ENCODE results near the gene BPGM. TPM values are rescaled to one million over a fixed set of nuclear protein-coding genes. Genes with fewer than 3 reads are reported as not detected.
"Not testable (repeated sequence)": the region's sequence is repeated elsewhere in the genome, so short reads cannot be mapped to it uniquely, and the experiment has no call there.

The BPGM gene
- total RNA-seq, 1 donor from 2014 or later: 15.2 TPM

DNA sequence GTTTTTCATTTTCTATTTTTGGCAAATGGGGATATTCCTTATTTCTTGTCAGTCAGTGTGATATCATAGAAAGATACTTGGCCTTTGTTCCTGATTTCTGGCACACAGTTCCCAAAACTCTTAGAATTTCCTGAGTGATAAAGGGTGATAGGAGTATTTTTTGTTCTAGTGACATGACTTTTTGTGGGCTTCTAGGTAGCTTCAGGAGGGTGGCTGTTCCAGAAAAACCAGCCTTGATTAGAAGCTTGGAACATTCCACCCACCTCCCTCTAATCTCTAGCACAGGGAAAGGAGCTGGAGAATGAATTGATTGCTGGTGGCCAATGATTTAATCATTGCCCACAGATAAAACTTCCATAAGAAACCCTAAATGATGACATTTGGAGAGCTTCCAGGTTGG is 17.2 kb upstream of the BPGM start:
- no peak for DNase-seq
- no peak for ATAC-seq
- intact Hi-C loops (cut with micrococcal nuclease): no loop called here

DNA sequence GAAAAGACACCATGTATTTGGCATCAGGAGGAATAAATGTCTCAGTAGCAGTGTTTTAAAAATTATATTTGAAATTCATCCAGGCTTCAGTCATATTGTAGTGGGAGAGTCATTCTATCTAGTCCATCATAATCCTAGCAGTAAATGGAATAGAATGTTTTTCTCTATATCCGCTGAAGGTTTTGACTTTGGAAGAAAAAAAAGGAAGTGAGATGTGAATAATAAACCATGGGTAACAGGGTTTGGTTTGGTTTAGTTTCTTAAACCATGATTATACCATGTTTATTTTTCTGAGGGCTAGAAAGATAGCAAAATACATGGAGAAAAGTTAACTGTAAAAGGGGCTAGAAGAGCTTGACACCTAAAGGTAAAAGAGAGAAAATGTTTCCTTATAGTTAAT is 16.4 kb upstream of the BPGM start:
- no peak for DNase-seq
- intact Hi-C loops (cut with micrococcal nuclease): no loop called here
- no peak for ATAC-seq

DNA sequence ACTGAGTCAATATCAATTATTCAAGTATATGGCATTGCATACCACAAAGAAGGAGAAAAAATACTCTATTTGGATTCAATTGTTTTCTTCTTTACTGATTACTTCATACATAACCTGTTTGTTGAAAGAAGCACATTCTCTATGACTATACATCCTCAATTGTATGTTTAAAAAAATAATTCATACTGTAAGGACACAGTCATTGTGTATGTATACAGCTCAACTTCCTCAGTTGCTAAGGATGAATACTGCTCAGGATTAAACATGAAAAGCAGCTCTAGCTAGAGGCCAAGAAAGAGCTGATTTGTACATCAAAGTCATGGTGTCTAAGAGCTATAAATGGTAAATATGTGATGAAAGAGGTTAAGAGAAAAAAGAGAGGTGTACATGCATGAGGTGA is 15.8 kb upstream of the BPGM start:
- DNase-seq (no peak), ATAC-seq (no peak)
- intact Hi-C loops (cut with micrococcal nuclease): no loop called here

DNA sequence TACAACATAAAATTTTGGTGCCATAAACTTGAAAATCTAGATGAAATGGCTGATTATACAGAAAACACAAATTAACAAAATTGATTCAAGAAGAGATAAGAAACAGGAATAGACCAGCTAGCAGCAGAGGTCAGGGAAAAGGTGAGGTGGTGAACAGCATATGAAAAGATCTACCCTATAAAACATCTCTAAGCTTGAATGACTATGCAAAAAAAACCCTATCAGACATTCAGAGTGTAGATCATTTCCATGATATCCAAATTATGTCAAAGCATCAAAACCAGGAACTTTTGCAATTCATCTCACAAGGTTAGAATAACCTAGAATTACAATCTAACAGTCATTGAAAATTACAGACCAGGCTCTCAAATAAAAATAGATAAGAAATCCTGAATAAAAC is 14.6 kb upstream of the BPGM start:
- ATAC-seq: no peak
- DNase-seq: no peak
- intact Hi-C loops (cut with micrococcal nuclease): no loop called here

DNA sequence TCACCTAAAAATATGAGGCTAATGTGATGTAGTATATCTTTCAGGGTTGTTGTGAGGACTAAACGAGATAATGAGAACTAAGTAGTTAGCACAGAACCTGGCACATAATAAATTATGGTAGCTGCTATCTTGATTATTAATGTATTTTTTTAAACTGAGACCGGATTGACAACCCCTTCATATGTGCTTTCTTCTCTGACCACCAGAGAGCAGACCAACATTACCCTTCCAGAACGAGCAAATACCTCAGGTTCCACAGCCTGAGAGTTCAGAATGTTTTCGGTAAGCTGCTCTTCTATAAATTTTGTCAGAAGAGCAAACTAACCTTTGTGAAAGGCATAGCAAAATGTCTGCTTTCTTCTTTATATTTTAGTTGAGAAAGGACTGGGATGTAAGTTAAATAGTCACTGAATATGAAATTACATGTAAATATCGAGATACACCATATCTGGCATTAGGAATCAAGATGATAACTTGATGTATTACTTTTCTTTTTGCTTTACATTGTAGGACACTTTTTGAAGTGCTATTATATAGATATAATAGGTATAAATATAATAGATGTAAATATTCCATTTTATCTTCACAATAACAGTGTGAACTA is 13.6 kb upstream of the BPGM start:
- DNase-seq (no peak), ATAC-seq (peak; percentile 56)
- intact Hi-C loops (cut with micrococcal nuclease): no loop called here

DNA sequence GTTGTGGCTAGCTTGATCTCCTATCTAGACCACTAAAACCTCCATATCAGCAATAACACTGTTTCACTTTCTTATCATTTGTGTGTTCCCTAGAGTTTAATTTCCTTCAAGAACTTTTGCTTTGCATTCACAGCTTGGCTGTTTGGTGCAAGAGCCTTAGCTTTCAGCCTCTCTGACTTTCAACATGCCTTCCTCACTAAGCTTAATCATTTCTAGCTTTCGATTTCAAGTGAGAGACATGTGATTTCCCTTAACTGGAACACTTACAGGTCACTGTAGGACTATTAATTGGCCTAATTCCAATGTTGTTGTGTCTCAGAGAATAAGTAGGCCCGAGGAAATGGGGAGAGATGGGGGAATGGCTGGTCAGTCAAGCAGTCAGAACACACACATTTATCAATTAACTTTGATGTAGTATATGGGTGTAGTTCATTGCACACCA is 10.6 kb upstream of the BPGM start:
- intact Hi-C loops (cut with micrococcal nuclease): no loop called here
- ATAC-seq (no peak), DNase-seq (no peak)

DNA sequence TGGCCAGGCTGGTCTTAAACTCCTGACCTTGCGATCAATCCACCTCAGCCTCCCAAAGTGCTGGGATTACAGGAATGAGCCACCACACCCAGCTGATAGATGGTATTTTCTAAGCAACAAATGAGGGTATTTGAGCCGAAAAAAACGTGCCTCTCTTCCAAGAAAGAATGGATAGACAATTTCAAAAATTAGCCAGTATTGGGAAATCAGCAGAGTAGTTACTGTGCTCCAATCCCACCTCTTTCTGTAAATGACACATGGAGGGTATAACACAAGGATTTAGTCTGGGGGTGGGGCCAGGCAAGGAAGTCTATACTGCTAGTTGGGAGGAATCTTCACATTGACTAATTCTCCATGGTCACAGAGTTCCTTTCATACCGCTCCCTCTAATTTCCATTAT is 9.2 kb upstream of the BPGM start:
- ATAC-seq: no peak
- intact Hi-C loops (cut with micrococcal nuclease): no loop called here
- no peak for DNase-seq

DNA sequence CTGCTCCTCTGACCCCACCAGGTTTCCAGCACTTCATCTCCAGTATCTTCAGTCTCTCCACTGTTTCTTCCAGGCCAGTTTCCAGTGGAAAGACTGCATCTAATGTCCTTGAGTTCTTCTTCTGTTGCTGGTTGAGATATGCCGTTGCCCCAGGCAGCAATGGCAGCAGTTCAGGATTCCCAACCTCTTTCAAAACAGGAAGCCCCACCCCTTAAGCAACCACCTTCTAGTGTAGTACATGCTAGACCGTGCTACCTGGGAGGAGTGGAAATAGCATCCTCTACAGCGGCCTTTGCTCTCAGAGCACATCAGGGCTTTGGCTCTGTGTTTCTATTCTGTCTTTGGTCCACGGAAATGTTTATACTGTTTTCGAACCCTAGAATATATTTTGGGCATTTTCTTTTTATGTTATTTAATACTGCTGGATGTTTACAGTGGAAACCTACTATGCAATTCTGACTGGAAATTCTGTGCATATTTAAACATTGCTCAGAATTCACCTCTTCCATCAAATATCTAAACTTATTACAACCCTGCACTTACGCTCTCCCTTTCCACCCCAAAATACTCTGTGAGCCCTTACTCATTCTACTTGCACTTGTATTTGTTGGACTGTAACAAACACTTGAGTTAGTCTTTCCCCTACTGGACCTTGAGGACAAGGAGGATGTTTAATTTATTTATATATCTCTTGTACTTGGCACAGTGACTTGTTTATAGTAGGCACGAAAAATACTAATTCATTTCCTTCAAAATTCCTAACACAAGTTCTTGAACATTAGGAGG is 8.5 kb upstream of the BPGM start:
- no peak for ATAC-seq
- DNase-seq: no peak
- intact Hi-C loops (cut with micrococcal nuclease): no loop called here

DNA sequence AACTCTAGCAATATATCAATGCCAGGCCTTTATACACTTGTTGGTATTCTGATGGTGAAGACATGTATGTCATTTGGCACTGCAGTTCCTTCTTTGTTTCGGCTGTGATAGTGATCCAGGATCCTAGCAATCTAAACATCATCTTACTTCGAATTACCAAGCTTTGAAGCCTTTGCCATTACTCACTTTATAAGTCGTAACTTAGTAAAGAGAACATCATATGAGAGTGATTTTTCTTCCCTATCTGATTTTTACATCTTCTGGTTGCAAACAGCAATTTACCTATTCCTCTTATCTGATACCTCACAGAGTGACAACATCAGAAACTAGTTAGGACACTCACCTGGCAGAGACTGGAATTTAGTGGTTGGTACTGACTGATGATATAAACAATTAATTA is 7.6 kb upstream of the BPGM start:
- no peak for DNase-seq
- intact Hi-C loops (cut with micrococcal nuclease): no loop called here
- ATAC-seq: no peak

DNA sequence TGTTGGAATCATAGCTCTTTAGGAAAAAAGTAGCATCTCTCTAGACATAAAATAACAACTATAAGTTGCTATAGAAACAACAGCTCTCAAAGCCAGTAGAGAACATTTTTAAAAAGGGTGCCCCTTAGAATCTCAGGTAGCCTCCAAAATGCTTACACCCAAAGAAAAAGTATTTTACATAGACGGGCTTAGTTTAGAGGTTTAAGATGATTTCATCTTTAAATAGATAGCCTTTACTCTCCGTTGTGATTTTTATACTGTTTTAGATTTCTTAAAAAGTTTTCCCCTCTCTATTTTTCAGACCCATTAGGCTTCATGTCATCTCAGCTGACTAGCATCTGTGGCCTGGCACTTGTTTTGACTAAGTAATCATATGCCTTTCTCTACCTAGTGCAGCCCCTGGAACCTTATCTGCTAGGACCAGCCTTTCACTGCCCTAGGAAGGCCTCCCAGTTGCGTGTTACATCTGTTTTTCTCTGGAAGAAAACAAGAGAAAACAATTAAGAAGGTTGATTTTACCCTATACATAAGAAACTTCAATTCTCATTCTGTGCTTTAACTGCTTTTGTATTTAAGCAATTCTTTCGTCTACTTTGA is 6.9 kb upstream of the BPGM start:
- DNase-seq (no peak), ATAC-seq (no peak)
- intact Hi-C loops (cut with micrococcal nuclease): no loop called here

DNA sequence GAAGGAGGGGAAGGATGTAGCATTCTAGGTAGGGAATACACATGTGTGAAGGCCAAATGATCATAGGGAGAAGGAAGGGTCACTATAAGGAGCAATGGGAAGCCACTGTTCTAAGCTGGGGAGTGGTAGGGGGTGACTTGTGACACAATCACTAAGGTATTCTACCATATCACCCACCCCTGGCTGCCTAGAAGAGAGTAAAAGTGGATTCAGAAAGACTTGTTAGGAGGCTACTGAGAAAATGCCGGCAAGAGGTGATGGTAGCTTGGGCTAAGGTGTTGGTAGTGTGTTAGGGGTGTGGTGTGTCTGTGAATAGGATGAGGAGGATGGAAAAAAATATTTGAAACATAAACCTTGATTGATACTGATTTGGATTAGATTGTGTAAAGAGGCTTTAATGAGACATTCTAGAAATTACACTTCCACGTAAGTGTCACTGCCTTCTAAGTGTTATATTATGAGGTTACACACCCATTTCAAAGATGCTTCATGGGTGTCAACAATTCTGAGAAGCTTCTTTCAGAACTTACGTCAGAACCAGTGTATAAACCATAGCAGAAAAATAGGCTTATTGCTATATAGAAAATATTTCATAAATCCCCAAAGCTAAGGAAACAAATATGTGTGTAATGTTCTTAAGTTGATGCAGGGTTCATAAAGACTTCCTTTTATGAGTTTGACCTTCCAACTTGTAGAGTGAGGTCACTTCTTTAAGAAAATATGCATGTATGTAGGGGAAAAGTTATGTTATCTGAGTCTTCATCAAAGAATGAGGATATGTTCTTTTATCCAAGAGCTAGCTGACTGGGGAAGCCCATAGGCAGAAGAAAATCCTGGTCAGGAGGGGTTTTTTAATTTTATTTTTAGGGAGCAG is 5.6 kb upstream of the BPGM start:
- no peak for ATAC-seq
- intact Hi-C loops (cut with micrococcal nuclease): no loop called here

DNA sequence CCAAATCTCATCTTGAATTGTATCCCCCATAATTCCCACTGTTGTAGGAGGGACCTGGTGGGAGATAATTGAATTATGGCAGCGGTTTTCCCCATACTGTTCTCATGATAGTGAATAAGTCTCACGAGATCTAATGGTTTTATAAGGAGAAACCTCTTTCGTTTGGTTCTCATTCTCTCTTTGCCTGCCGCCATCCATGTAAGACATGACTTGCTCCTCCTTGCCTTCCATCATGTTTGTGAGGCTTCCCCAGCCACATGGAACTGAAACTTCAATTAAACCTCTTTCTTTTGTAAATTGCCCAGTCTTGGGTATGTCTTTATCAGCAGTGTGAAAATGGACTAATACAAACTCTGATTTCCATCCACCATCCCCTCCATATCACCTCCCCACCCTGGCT is 4.7 kb upstream of the BPGM start:
- DNase-seq; ATAC-seq; intact Hi-C loops (cut with micrococcal nuclease): not testable (repeated sequence)

More for the DNA sequence above, 5.6 kb upstream of the BPGM start:
- no peak for DNase-seq

DNA sequence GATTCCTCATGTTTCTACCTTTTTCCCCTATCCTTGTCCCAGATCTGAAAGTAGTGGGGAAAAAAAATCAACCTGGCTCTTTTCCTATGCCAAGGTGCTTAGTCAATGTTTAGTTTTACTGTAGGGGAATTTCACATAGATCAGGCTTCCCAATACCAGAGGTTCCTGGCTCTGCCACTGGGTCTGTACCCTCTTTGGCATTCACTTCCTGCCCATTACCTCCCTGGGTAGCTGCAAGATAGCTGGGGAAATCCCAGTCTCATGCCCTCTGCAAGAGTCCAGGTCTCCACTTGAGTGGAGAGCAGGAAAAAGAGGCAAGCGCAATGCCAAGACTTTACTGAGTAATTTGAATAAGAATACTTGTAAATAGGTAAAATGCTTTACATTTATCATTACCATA is 3.5 kb upstream of the BPGM start:
- intact Hi-C loops (cut with micrococcal nuclease): no loop called here
- no peak for DNase-seq
- ATAC-seq: no peak

DNA sequence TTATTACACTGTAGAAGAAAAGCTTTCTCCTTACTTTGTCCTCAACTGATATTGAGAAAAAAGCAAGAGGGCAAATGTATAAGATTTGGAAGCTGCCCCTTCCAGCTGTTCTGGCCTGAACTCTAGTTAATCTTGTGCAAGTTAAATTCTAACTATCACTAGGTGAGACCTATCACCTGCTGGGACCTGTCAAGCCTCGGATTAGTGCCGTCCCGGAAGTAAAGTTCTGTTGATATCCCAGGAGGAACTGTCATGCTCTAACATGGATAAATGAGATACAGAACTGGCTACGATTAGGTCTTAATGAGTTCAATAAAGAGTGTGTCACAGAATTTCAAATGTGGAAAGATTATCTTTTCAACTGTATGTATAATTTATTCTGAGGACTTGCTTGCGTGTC is 1.2 kb upstream of the BPGM start:
- intact Hi-C loops (cut with micrococcal nuclease): no loop called here

DNA sequence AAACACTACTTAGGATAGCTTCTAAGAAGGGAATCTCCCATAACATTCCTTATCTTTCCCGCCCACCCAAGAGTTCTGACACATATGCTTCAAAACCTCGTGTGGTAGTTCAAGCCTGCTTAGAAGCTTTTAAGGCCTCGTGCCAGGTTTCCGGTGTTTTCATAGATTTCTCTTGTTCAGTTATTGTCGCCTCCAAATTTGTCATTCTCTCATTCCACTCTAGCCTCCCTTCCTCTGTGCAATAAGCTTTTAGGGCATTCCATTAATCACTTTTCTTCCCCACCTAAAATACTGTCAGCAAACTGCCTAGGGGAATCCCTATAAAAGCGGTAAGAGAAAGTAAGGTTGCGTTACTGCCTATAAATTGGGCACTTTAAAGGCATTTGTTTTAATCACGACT is 718 bp upstream of the BPGM start:
- intact Hi-C loops (cut with micrococcal nuclease): no loop called here

More for the DNA sequence above, 1.2 kb upstream of the BPGM start:
- DNase-seq: no peak
- no peak for ATAC-seq

DNA sequence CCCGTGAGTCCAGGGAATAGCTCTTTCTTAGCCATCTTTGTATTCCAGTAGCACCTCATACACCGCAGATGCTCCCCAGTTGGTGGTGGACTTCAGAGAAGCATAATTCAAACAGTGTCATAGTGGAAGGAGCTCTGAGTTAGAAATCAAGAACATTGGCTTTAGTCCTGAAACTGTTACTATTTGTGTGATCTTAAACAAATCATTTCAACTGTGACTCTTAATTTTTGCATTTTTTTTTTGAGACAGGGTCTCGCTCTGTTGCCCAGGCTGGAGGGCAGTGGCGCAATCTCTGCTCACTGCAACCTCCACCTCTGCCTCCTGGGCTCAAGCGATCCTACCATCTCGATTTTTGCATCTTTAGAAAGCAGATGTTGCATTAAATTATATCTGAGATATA is 1.8 kb downstream of the BPGM start:
- intact Hi-C loops (cut with micrococcal nuclease): no loop called here
- no peak for ATAC-seq

More for the DNA sequence above, 718 bp upstream of the BPGM start:
- no peak for DNase-seq
- no peak for ATAC-seq

DNA sequence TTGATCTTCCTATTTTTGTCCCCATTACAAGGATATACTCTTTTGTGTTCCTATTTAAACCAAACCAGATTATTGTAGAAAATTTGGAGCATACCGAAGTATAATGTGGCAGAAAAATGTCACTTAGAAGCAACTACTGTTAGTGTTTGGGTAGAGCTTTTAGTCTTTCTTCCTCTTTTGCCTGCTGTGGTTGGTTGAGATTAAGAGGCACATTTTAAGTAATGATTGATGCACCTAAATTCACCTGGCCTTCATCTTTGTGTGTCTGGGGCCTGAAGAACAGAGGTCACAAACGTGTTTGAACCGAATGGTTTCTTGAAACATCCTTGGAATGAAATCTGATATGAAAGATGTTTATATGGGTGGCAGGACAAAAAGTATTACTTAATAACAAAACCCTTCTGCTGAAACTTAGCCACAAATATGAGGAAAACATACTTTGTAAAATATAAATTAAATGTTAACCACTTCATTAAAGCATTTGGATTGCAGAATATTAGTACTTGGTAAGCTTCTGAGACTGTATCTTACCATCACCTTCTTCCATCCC is 2.6 kb downstream of the BPGM start:
- ATAC-seq: no peak
- DNase-seq: no peak
- intact Hi-C loops (cut with micrococcal nuclease): no loop called here

More for the DNA sequence above, 1.8 kb downstream of the BPGM start:
- no peak for DNase-seq

DNA sequence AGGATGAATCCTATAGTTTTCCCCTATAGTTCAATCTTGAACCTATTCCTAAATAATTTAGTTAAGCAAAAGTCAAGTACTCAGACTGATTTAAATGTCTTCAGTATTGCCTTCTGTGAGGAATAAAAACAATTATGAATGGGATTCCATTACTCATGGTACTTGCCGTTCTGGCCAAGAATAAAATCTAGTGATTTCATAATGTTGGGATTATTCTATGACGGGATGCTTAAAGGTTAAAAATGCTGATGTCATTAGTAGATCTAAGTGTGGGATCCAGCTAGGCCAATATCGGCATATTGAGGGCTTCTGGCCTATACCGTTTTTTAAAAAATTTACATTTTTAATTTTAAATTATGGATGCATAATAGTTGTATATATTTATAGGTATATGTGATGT is 5.3 kb downstream of the BPGM start:
- intact Hi-C loops (cut with micrococcal nuclease): no loop called here
- DNase-seq (no peak), ATAC-seq (no peak)

DNA sequence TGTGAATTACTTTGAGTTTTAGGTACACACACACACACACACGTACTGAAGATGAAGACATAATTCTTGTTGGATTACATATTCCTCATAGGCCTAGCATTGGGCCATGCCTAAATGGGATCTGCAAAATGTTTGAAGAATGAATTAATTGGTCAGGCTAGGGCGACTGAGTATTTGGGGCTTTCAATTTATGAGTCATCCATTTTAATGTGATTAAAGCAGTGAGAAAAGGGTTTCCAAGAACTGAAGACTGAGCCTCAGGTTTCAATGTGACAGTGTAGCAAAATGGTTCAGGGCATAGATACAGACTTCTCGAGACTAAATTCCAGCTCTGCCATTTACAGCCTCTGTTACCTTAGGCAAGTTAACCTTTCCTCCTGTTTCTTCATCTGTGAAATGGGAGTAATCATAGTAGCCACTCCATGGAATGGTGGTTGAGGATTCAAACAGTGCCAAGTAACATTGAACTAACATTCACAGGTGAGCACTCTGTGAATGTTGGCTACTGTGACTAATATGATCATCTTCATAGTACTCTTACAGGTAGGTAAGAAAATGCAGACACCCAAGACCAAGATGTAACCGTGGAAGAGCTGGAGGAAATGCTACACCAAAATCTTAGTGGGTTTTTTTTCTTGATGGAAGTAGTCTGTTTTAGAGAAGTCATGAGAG is 7.6 kb downstream of the BPGM start:
- DNase-seq: no peak
- no peak for ATAC-seq
- intact Hi-C loops (cut with micrococcal nuclease): no loop called here
